Uterus (tissue), 4 donors: ENCODE data around the gene ASAP2. TPM values are rescaled to one million over a fixed set of nuclear protein-coding genes. Genes with fewer than 3 reads are reported as not detected.

Experiments
- DNase-seq, 2 donors: peaks; one replicate each; pipeline ENCODE4 v3.0.0-alpha.2; 2019 to 2020
- H3K27ac ChIP-seq, 2 donors: fragments of 200-600 bp; sonication (generic); 1 replicate in 1 of 2; 2 replicates in 1 of 2; pipeline ENCODE4 v1.5.1; 2016 to 2018
- H3K27me3 ChIP-seq, 2 donors: fragments of 200-600 bp; sonication (generic); one replicate each; pipeline ENCODE4 v1.5.1; 2018 to 2019; ENCODE audit warnings: control low read depth in 1 of 2
- H3K36me3 ChIP-seq, 2 donors: fragments of 200-600 bp; sonication (generic); one replicate each; pipeline ENCODE4 v1.5.1; 2019; ENCODE audit warnings: control low read depth in 1 of 2
- H3K4me1 ChIP-seq, 2 donors: fragments of 200-600 bp; sonication (generic); one replicate each; pipeline ENCODE4 v1.5.1; 2018 to 2019; ENCODE audit warnings: control low read depth in 1 of 2
- H3K4me3 ChIP-seq, 2 donors: fragments of 200-600 bp; sonication (generic); 1 replicate in 1 of 2; 2 replicates in 1 of 2; pipeline ENCODE4 v1.5.1; 2018 to 2019; ENCODE audit warnings: mild to moderate bottlenecking in 1 of 2
- H3K9me3 ChIP-seq, 2 donors: fragments of 200-600 bp; sonication (generic); one replicate each; pipeline ENCODE4 v1.5.1; 2019; ENCODE audit warnings: control low read depth in 1 of 2
- CTCF ChIP-seq, 4 experiments: fragments of 200-600 bp in 2 of 4; fragments of 450-650 bp in 2 of 4; sonication (generic) in 2 of 4; IDR thresholded peaks; one replicate each; pipeline ENCODE4 v1.5.1; 2016 to 2019; ENCODE audit warnings: antibody characterized with exemption in 4 of 4, mild to moderate bottlenecking in 2 of 4, moderate library complexity in 1 of 4
- POLR2A ChIP-seq, 2 donors: fragments of 450-650 bp; IDR thresholded peaks; one replicate each; pipeline ENCODE4 v1.6.1; 2016; ENCODE audit warnings: antibody characterized with exemption in 2 of 2, mild to moderate bottlenecking in 1 of 2, moderate library complexity in 1 of 2
- intact Hi-C: fragments of 100-400 bp; cut with DNase I; formaldehyde crosslinking; loops from one replicate; pipeline ENCODE4 v1.15.1; 2023; ENCODE audit warnings: low total_unique reads
- total RNA-seq, 4 donors: library from RNA; depleted of rRNA in 3 of 4; stranded (reverse); fragments of >200 nt in 3 of 4; gene quantifications; one replicate each; pipeline versions ENCODE4 v1.1.0 to v1.2.4, GENCODE V29; 2014 to 2023
- donor health status: DM: yes; HTN: yes; CAD: no.

Gene ASAP2
- total RNA-seq, 4 donors from 2014 or later, result 24.3 to 55.5 (median 31.3) TPM

GRCh38 chr2:9284521-9285297 is 78.1 kb downstream of the ASAP2 start:
- H3K4me3 ChIP-seq, result no peak overlapping the region
- H3K36me3 ChIP-seq, result no peaks in the 10 kb centered on the region
- H3K27me3 ChIP-seq, result no peaks in the 10 kb centered on the region
- DNase-seq, result no peak
- intact Hi-C loops, result no loop called here
- H3K4me1 ChIP-seq, result no peaks in the 10 kb centered on the region
- no peak overlapping the region for H3K27ac ChIP-seq
- TF ChIP-seq POLR2A (IDR thresholded peaks at IDR 0.05) (no peak), CTCF (IDR thresholded peaks at IDR 0.05) (no peak)
- H3K9me3 ChIP-seq, result no peaks in the 10 kb centered on the region

DNA sequence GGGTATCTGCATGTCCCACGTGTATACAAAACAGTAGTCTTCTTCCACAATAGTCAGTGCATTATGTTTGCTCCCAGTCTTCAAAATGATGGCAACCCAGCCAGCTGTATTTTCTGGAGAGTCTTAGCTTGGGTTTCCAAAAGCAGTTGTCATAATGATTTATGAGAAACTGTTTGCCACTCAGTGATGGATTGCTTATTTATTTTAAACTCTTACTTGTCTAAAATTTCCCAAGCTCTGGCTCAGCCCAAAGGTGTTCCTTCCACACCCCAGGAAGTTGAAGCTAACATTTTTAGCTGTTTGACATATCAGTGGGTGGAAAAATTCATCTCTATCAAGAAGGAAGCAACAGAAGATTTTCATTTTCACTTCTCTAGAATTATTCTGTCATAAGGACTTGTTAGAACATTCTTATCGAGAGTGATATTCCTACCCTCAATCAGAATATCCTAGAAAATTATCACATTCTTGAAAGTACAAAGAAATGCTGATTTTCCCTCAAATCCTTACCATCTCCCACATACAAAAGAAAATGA is 78.8 kb downstream of the ASAP2 start:
- no peak for DNase-seq
- no peak for TF ChIP-seq CTCF (IDR thresholded peaks at IDR 0.05)
- no peak for TF ChIP-seq POLR2A (IDR thresholded peaks at IDR 0.05)
- H3K27ac ChIP-seq, result no peak overlapping the region
- no peaks in the 10 kb centered on the region for H3K27me3 ChIP-seq
- H3K9me3 ChIP-seq, result no peaks in the 10 kb centered on the region
- no peaks in the 10 kb centered on the region for H3K4me1 ChIP-seq
- intact Hi-C loops, result no loop called here
- H3K36me3 ChIP-seq, result no peaks in the 10 kb centered on the region
- no peak overlapping the region for H3K4me3 ChIP-seq

- Histone ChIP-seq H3K4me3 (no peak overlapping the region), H3K36me3 (no peaks in the 10 kb centered on the region), H3K4me1 (no peaks in the 10 kb centered on the region), H3K27me3 (no peaks in the 10 kb centered on the region), H3K27ac (no peak overlapping the region), H3K9me3 (no peaks in the 10 kb centered on the region)
- DNase-seq, result no peak
- TF ChIP-seq POLR2A (IDR thresholded peaks at IDR 0.05) (no peak), CTCF (IDR thresholded peaks at IDR 0.05) (no peak)
- intact Hi-C loops, result no loop called here
Measured at GRCh38 chr2:9285921-9286320, 79.3 kb downstream of the ASAP2 start.

GRCh38 chr2:9286554-9287399 is 80.2 kb downstream of the ASAP2 start:
- intact Hi-C loops, result no loop called here
- H3K4me3 ChIP-seq, result no peak overlapping the region
- no peaks in the 10 kb centered on the region for H3K9me3 ChIP-seq
- DNase-seq, result no peak
- H3K27me3 ChIP-seq, result no peaks in the 10 kb centered on the region
- TF ChIP-seq POLR2A (IDR thresholded peaks at IDR 0.05), result no peak
- TF ChIP-seq CTCF (IDR thresholded peaks at IDR 0.05), result no peak
- H3K27ac ChIP-seq, result no peak overlapping the region
- H3K36me3 ChIP-seq, result no peaks in the 10 kb centered on the region
- no peaks in the 10 kb centered on the region for H3K4me1 ChIP-seq
